CD14-positive monocyte (primary cell): Measurements from ENCODE around the gene CCDC69. TPM values are rescaled to one million over a fixed set of nuclear protein-coding genes. Genes with fewer than 3 reads are reported as not detected.
A peak's percentile ranks its signal among the peaks of the same experiment; 100 is the strongest.

Experiments used
- DNase-seq, 3 donors: peaks; one replicate each; pipeline ENCODE4 v3.0.0-alpha.2; 2011 to 2022
- H2AFZ ChIP-seq: 2 replicates; pipeline ENCODE4 v1.6.0; 2012; ENCODE audit warnings: mild to moderate bottlenecking, low read depth, low read length, inconsistent platforms; ENCODE audit not compliant: insufficient read depth, poor library complexity, severe bottlenecking
- H3K27ac ChIP-seq, 2 donors: 1 replicate in 1 of 2; 2 replicates in 1 of 2; pipeline ENCODE4 v1.5.1; 2012 to 2013; ENCODE audit warnings: low read length in 2 of 2, control low read depth in 1 of 2, inconsistent platforms in 1 of 2, low read depth in 1 of 2, mild to moderate bottlenecking in 1 of 2
- H3K27me3 ChIP-seq, 2 donors: one replicate each; pipeline versions ENCODE4 v1.6.0 to v1.6.1; 2011 to 2013; ENCODE audit warnings: low read length in 2 of 2; ENCODE audit not compliant: control insufficient read depth in 2 of 2, insufficient read depth in 2 of 2
- H3K36me3 ChIP-seq, 2 donors: replicated peaks in 1 of 2; 1 replicate in 1 of 2; 2 replicates in 1 of 2; pipeline versions ENCODE4 v1.5.1 to v1.6.1; 2012 to 2013; ENCODE audit warnings: low read length in 2 of 2, control low read depth in 1 of 2, inconsistent platforms in 1 of 2, mild to moderate bottlenecking in 1 of 2; ENCODE audit not compliant: insufficient read depth in 2 of 2, control insufficient read depth in 1 of 2
- H3K4me1 ChIP-seq, 2 donors: 1 replicate in 1 of 2; 2 replicates in 1 of 2; pipeline versions ENCODE4 v1.5.1 to v1.6.1; 2012 to 2013; ENCODE audit warnings: low read length in 2 of 2, control low read depth in 1 of 2, inconsistent platforms in 1 of 2, mild to moderate bottlenecking in 1 of 2, moderate library complexity in 1 of 2; ENCODE audit not compliant: insufficient read depth in 2 of 2, control insufficient read depth in 1 of 2
- H3K4me2 ChIP-seq: replicated peaks from 2 replicates; pipeline ENCODE3; 2012; ENCODE audit warnings: low read length, moderate library complexity, mild to moderate bottlenecking; ENCODE audit not compliant: poor library complexity, severe bottlenecking; ENCODE audit errors: extremely low read depth
- H3K4me3 ChIP-seq, 3 experiments: fragments of 200-600 bp in 1 of 3; sonication (generic) in 1 of 3; replicated peaks in 1 of 3; 1 replicate in 2 of 3; 2 replicates in 1 of 3; pipeline ENCODE4 v1.5.1; 2011 to 2013; ENCODE audit warnings: low read length in 3 of 3, mild to moderate bottlenecking in 3 of 3, control low read depth in 2 of 3, low read depth in 2 of 3, inconsistent platforms in 1 of 3, moderate library complexity in 1 of 3
- H3K79me2 ChIP-seq: 2 replicates; pipeline ENCODE4 v1.6.0; 2012; ENCODE audit warnings: mild to moderate bottlenecking, control low read depth, inconsistent platforms, low read length, moderate library complexity; ENCODE audit not compliant: insufficient read depth
- H3K9ac ChIP-seq: 2 replicates; pipeline ENCODE4 v1.6.0; 2017; ENCODE audit warnings: low read length, mild to moderate bottlenecking; ENCODE audit not compliant: insufficient read depth, poor library complexity, severe bottlenecking
- H3K9me3 ChIP-seq, 2 donors: replicated peaks in 1 of 2; 1 replicate in 1 of 2; 2 replicates in 1 of 2; pipeline versions ENCODE4 v1.5.1 to v1.6.1; 2012 to 2013; ENCODE audit warnings: low read length in 2 of 2, control low read depth in 1 of 2; ENCODE audit not compliant: control insufficient read depth in 1 of 2, insufficient read depth in 1 of 2
- H4K20me1 ChIP-seq: 2 replicates; pipeline ENCODE4 v1.6.0; 2012; ENCODE audit warnings: mild to moderate bottlenecking, low read length, control low read depth, moderate library complexity; ENCODE audit not compliant: insufficient read depth
- H3K27ac Mint-ChIP-seq, 7 donors: one replicate each; pipeline ENCODE4 v1.8.0; 2020; ENCODE audit warnings: mild to moderate bottlenecking in 7 of 7, mixed read lengths in 7 of 7, moderate library complexity in 6 of 7, inconsistent platforms in 2 of 7
- H3K27me3 Mint-ChIP-seq, 3 donors: one replicate each; pipeline ENCODE4 v1.8.0; 2021 to 2022; ENCODE audit warnings: low read depth in 3 of 3, mild to moderate bottlenecking in 3 of 3, mixed read lengths in 3 of 3, moderate library complexity in 3 of 3, inconsistent platforms in 1 of 3
- H3K36me3 Mint-ChIP-seq, 2 donors: one replicate each; pipeline ENCODE4 v1.8.0; 2020; ENCODE audit warnings: mixed read lengths in 2 of 2, inconsistent platforms in 1 of 2, mild to moderate bottlenecking in 1 of 2
- H3K4me1 Mint-ChIP-seq: one replicate; pipeline ENCODE4 v1.8.0; 2020; ENCODE audit warnings: mild to moderate bottlenecking, mixed read lengths
- H3K4me3 Mint-ChIP-seq, 2 donors: one replicate each; pipeline ENCODE4 v1.8.0; 2020; ENCODE audit warnings: mild to moderate bottlenecking in 2 of 2, mixed read lengths in 2 of 2, moderate library complexity in 1 of 2
- H3K9me3 Mint-ChIP-seq, 7 donors: one replicate each; pipeline ENCODE4 v1.8.0; 2020 to 2022; ENCODE audit warnings: mixed read lengths in 7 of 7, mild to moderate bottlenecking in 6 of 7, moderate library complexity in 6 of 7, inconsistent platforms in 2 of 7
- WGBS: methylation state at CpG from one replicate; pipeline ENCODE4 v1.1.5; 2013; ENCODE audit warnings: missing lambda C conversion rate; ENCODE audit not compliant: insufficient coverage; 5-methylcytosine and 5-hydroxymethylcytosine counted together
- intact Hi-C, 2 donors: fragments of 100-400 bp; cut with micrococcal nuclease; formaldehyde crosslinking; loops; one replicate each; pipeline versions ENCODE4 v1.15.0 to v1.15.1; 2023
- polyA plus RNA-seq, 3 donors: library from polyadenylated mRNA; depleted of rRNA in 1 of 3; unstranded in 2 of 3; stranded (reverse) in 1 of 3; fragments of 300-500 nt in 2 of 3; fragments of >200 nt in 1 of 3; fragmentation: Illumina TruSeq in 2 of 3; gene quantifications; 1 replicate in 2 of 3; 2 replicates in 1 of 3; pipeline ENCODE4 v1.2.3, GENCODE V29; 2012 to 2021
- TF ChIP-seq, protein P1 (sequence below): fragments of 200-600 bp; IDR thresholded peaks from one replicate; pipeline ENCODE4 v1.8.0; 2022; ENCODE audit warnings: antibody characterized with exemption, mild to moderate bottlenecking

CCDC69 gene
- polyA plus RNA-seq, 3 donors = 68.4 to 176 (median 84.1) TPM

- H3K27me3 Mint-ChIP-seq = peaks cover 0 to 2% (median 1%) of the 10 kb centered on the region in 3 donors
- H3K4me1 ChIP-seq = peaks cover 21 to 29% of the 10 kb centered on the region in 2 donors
- peak overlapping the region; percentile 38 for H3K4me2 ChIP-seq
- H2AFZ ChIP-seq = no peak overlapping the region
- peak overlapping the region in 1 of 2 donors; percentile 68 for H3K4me3 Mint-ChIP-seq
- H3K27ac ChIP-seq = peak overlapping the region in 1 of 2 donors; percentile 25
- no peak overlapping the region for H3K9ac ChIP-seq
- H3K9me3 ChIP-seq = no peaks in the 10 kb centered on the region
- H3K27me3 ChIP-seq = no peaks in the 10 kb centered on the region
- H4K20me1 ChIP-seq = peaks cover 5% of the 10 kb centered on the region
- H3K27ac Mint-ChIP-seq = peak overlapping the region in 6 of 7 donors; percentile 26 to 87 (median 65)
- H3K36me3 Mint-ChIP-seq = peaks cover 14 to 15% of the 10 kb centered on the region in 2 donors
- DNase-seq = peak; percentile 28 to 42 (median 37)
- TF ChIP-seq, protein P1, sequence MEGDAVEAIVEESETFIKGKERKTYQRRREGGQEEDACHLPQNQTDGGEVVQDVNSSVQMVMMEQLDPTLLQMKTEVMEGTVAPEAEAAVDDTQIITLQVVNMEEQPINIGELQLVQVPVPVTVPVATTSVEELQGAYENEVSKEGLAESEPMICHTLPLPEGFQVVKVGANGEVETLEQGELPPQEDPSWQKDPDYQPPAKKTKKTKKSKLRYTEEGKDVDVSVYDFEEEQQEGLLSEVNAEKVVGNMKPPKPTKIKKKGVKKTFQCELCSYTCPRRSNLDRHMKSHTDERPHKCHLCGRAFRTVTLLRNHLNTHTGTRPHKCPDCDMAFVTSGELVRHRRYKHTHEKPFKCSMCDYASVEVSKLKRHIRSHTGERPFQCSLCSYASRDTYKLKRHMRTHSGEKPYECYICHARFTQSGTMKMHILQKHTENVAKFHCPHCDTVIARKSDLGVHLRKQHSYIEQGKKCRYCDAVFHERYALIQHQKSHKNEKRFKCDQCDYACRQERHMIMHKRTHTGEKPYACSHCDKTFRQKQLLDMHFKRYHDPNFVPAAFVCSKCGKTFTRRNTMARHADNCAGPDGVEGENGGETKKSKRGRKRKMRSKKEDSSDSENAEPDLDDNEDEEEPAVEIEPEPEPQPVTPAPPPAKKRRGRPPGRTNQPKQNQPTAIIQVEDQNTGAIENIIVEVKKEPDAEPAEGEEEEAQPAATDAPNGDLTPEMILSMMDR = no peak
- no peaks in the 10 kb centered on the region for H3K36me3 ChIP-seq
- no peaks in the 10 kb centered on the region for H3K9me3 Mint-ChIP-seq
- peak overlapping the region in 1 of 3 experiments; percentile 31 for H3K4me3 ChIP-seq
- no CpG with 5 or more reads among the region's 1 CpG for whole genome bisulfite sequencing
- intact Hi-C loops = loop anchor here in 1 of 2 donors (10.0 kb wide), 1 partner anchor 63 kb away; no protein-coding TSS in a partner anchor
- H3K79me2 ChIP-seq = no peaks in the 10 kb centered on the region
- peaks cover 30% of the 10 kb centered on the region for H3K4me1 Mint-ChIP-seq
These were observed 52.4 kb downstream of the CCDC69 start for GRCh38 chr5:151171529-151171928.

- intact Hi-C loops = no loop called here
- 100% methylated on average over 3 of the region's 10 CpGs for WGBS
These were observed 55.1 kb downstream of the CCDC69 start for GRCh38 chr5:151168602-151169344.

More at GRCh38 chr5:151168602-151169344, 55.1 kb downstream of the CCDC69 start:
- Histone ChIP-seq H3K4me1 (peaks cover 25 to 29% of the 10 kb centered on the region in 2 donors), H3K79me2 (no peaks in the 10 kb centered on the region), H2AFZ (no peak overlapping the region), H3K9me3 (no peaks in the 10 kb centered on the region), H3K9ac (no peak overlapping the region), H3K27ac (no peak overlapping the region), H3K36me3 (no peaks in the 10 kb centered on the region), H4K20me1 (no peaks in the 10 kb centered on the region), H3K4me2 (no peak overlapping the region), H3K27me3 (no peaks in the 10 kb centered on the region), H3K4me3 (no peak overlapping the region)
- H3K27ac Mint-ChIP-seq = no peak overlapping the region
- H3K9me3 Mint-ChIP-seq = no peaks in the 10 kb centered on the region
- no peak overlapping the region for H3K4me3 Mint-ChIP-seq
- TF ChIP-seq, protein P1 = no peak
- H3K36me3 Mint-ChIP-seq = no peaks in the 10 kb centered on the region
- H3K27me3 Mint-ChIP-seq = peaks cover 0 to 2% (median 1%) of the 10 kb centered on the region in 3 donors
- DNase-seq = no peak
- peaks cover 29% of the 10 kb centered on the region for H3K4me1 Mint-ChIP-seq
